GM12878 (cell line): ENCODE results near the gene PCYT1B.

Experiments used
- BCL3 ChIP-seq: IDR thresholded peaks from 2 replicates; pipeline ENCODE4 v1.6.1; 2011; ENCODE audit warnings: borderline replicate concordance, low read depth, mild to moderate bottlenecking, moderate library complexity, low read length; ENCODE audit not compliant: insufficient read depth, poor library complexity, severe bottlenecking
- CTCF ChIP-seq, 3 experiments: IDR thresholded peaks in 2 of 3; conservative IDR thresholded peaks in 1 of 3; 2 replicates each; pipeline ENCODE4 v1.5.1; 2011; ENCODE audit warnings: low read depth in 3 of 3, low read length in 3 of 3, mild to moderate bottlenecking in 3 of 3, control low read depth in 2 of 3, moderate library complexity in 2 of 3, inconsistent platforms in 1 of 3, mixed read lengths in 1 of 3; ENCODE audit not compliant: control insufficient read depth in 2 of 3, insufficient read depth in 1 of 3; ENCODE audit errors: extremely low read depth in 1 of 3
- EP300 ChIP-seq, 2 experiments: fragments of 150-350 bp in 1 of 2; IDR thresholded peaks; 2 replicates each; pipeline ENCODE4 v1.6.1; 2011 to 2012; ENCODE audit warnings: low read depth in 2 of 2, low read length in 2 of 2, borderline replicate concordance in 1 of 2, improper control_type of control experiment in 1 of 2, inconsistent platforms in 1 of 2; ENCODE audit not compliant: control insufficient read depth in 1 of 2
- MLLT1 ChIP-seq: fragments of 450-650 bp; IDR thresholded peaks from 2 replicates; pipeline ENCODE4 v1.6.1; 2016; ENCODE audit warnings: mild to moderate bottlenecking
- NR2C2 ChIP-seq: IDR thresholded peaks from 2 replicates; pipeline ENCODE4 v1.6.1; 2011; ENCODE audit warnings: borderline replicate concordance, low read depth; ENCODE audit not compliant: control insufficient read depth, insufficient read length
- POLR2A ChIP-seq: IDR thresholded peaks from 2 replicates; pipeline ENCODE4 v1.6.1; 2011; ENCODE audit warnings: low read depth, mild to moderate bottlenecking, low read length
- SIX5 ChIP-seq: IDR thresholded peaks from 2 replicates; pipeline ENCODE4 v1.6.1; 2011; ENCODE audit warnings: mild to moderate bottlenecking, low read depth, low read length, moderate library complexity; ENCODE audit not compliant: severe bottlenecking

- TF ChIP-seq NR2C2: no peak
- TF ChIP-seq CTCF (IDR thresholded peaks at IDR 0.05 in 2 of 3, conservative IDR thresholded peaks at IDR 0.05 in 1 of 3; ENCODE audit: control insufficient read depth in 2 of 3, extremely low read depth in 1 of 3, insufficient read depth in 1 of 3, low read depth in 3 of 3, low read length in 3 of 3): no peak
- no peak for TF ChIP-seq POLR2A
- no peak for TF ChIP-seq EP300 (IDR thresholded peaks at IDR 0.05; ENCODE audit: borderline replicate concordance in 1 of 2, control insufficient read depth in 1 of 2, low read depth in 2 of 2, low read length in 2 of 2)
- TF ChIP-seq SIX5: no peak
- no peak for TF ChIP-seq BCL3
- no peak for TF ChIP-seq MLLT1
Observed at GRCh38 chrX:24528605-24529004, 118.5 kb downstream of the PCYT1B start.
